ENCODE data around the gene ALG9. TPM values are rescaled to one million over a fixed set of nuclear protein-coding genes. Genes with fewer than 3 reads are reported as not detected.

ALG9 gene
- total RNA-seq, 1 experiment from 2014 or later: 23.7 TPM

GRCh38 chr11:111870886-111871692 is at the start of gene ALG9 (continued):
- TF ChIP-seq CTCF (IDR thresholded peaks at IDR 0.05 in 2 of 3, conservative IDR thresholded peaks at IDR 0.05 in 1 of 3; ENCODE audit: borderline replicate concordance in 1 of 3, insufficient read depth in 1 of 3, low read depth in 2 of 3, low read length in 2 of 3): peak in 2 of 3 experiments; percentile 49 to 59; a peak in 4 of 6 replicates
- peak; percentile 72 for TF ChIP-seq SIN3A (IDR thresholded peaks at IDR 0.05; ENCODE audit: low read depth)
- TF ChIP-seq, protein P1, sequence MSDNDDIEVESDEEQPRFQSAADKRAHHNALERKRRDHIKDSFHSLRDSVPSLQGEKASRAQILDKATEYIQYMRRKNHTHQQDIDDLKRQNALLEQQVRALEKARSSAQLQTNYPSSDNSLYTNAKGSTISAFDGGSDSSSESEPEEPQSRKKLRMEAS (IDR thresholded peaks at IDR 0.05): peak; percentile 61; the same call in 1 of the 2 replicates
- peak; percentile 98 for TF ChIP-seq TCF7L2 (IDR thresholded peaks at IDR 0.05; ENCODE audit: borderline replicate concordance, extremely low read depth, insufficient read depth, insufficient read length)
- no peak for TF ChIP-seq EZH2 (IDR thresholded peaks at IDR 0.05)
- no peak for TF ChIP-seq CEBPB (IDR thresholded peaks at IDR 0.05; ENCODE audit: low read depth)

DNA sequence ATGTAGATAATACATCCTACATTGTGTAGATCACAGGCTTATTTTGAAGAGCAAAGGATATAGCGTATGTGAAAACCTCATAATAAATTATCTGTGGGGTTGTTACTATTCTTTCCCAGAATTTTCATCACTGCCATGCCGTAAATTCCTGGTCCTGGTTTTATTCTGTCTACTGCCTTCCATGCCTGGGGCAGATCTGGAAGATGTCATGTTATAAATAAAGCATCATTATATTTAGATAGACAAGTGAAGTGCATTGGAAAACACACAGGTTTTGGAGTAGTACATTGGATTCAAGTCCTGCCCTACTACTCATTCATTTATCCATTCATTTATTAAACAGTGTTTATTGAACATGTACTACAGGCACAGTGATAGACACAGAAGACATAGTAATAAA is 49.5 kb upstream of the ALG9 start:
- H3K4me3 ChIP-seq (replicated peaks in 1 of 2; ENCODE audit: low read depth in 1 of 2, low read length in 2 of 2): no peak overlapping the region
- H3K4me1 ChIP-seq (ENCODE audit: control insufficient read depth in 1 of 2, insufficient read depth in 2 of 2, low read length in 2 of 2): peaks cover 8 to 17% of the 10 kb centered on the region in 2 experiments; a peak in 3 of 4 replicates
- peaks cover 4% of the 10 kb centered on the region; the same call in 1 of the 2 replicates for H3K27me3 ChIP-seq (ENCODE audit: insufficient read depth, low read length)
- POLR2A ChIA-PET: no interaction called here
- no peak overlapping the region for H3K27ac ChIP-seq (ENCODE audit: low read depth, low read length)
- no TSS peak for BruUV-seq (replicated peaks)
- no peaks in the 10 kb centered on the region for H3K9me3 ChIP-seq (ENCODE audit: control insufficient read depth in 1 of 2, insufficient read depth in 1 of 2, low read depth in 1 of 2, low read length in 2 of 2)
- RAD21 ChIA-PET (ENCODE audit: low non-redundant PET in 1 of 2, low total read pairs in 2 of 2, uncharacterized antibody in 2 of 2, unreplicated experiment in 2 of 2): no interaction called here
- H3K36me3 ChIP-seq (ENCODE audit: control insufficient read depth in 1 of 2, insufficient read depth in 2 of 2, low read length in 2 of 2): no peaks in the 10 kb centered on the region
- no peak overlapping the region for H2AFZ ChIP-seq (ENCODE audit: low read depth, low read length, poor library complexity, severe bottlenecking)
- intact Hi-C loops (cut with micrococcal nuclease): no loop called here
- no peak overlapping the region for H3K4me2 ChIP-seq (ENCODE audit: low read length)
- H3K9me2 ChIP-seq (ENCODE audit: insufficient read depth): no peaks in the 10 kb centered on the region
- no peak overlapping the region for H3K9ac ChIP-seq (ENCODE audit: low read length)
- CTCF ChIA-PET: no interaction called here
- no peak for ATAC-seq
- H4K20me1 ChIP-seq (ENCODE audit: insufficient read depth): no peaks in the 10 kb centered on the region
- DNase-seq (ENCODE audit: low read depth, low spot score): no peak
- H3K79me2 ChIP-seq (ENCODE audit: insufficient read depth, low read length): no peaks in the 10 kb centered on the region
- TF ChIP-seq CEBPB (IDR thresholded peaks at IDR 0.05; ENCODE audit: low read depth): no peak
- TF ChIP-seq SP1 (IDR thresholded peaks at IDR 0.05; ENCODE audit: low read depth): no peak
- TF ChIP-seq, protein P1 (IDR thresholded peaks at IDR 0.05): no peak
- no peak for TF ChIP-seq EZH2phosphoT487 (IDR thresholded peaks at IDR 0.05; ENCODE audit: borderline replicate concordance)
- TF ChIP-seq REST (IDR thresholded peaks at IDR 0.05; ENCODE audit: low read depth): no peak
- no peak for TF ChIP-seq JUND (IDR thresholded peaks at IDR 0.05)
- no peak for TF ChIP-seq ZNF274 (IDR thresholded peaks at IDR 0.05; ENCODE audit: low read depth, low read length)
- TF ChIP-seq, protein P2, sequence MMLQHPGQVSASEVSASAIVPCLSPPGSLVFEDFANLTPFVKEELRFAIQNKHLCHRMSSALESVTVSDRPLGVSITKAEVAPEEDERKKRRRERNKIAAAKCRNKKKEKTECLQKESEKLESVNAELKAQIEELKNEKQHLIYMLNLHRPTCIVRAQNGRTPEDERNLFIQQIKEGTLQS (IDR thresholded peaks at IDR 0.05): no peak
- TF ChIP-seq POLR2AphosphoS5 (IDR thresholded peaks at IDR 0.05; ENCODE audit: low read depth, low read length): no peak
- TF ChIP-seq EZH2 (IDR thresholded peaks at IDR 0.05): no peak
- TF ChIP-seq CBX3 (IDR thresholded peaks at IDR 0.05; ENCODE audit: low read depth): no peak
- no peak for TF ChIP-seq EGR1 (IDR thresholded peaks at IDR 0.05; ENCODE audit: low read depth)
- no peak for TF ChIP-seq ELF1 (IDR thresholded peaks at IDR 0.05; ENCODE audit: borderline replicate concordance, low read depth)

Measured in HCT116 (cell line).